GM18508 (cell line): ENCODE measurements around the gene DYNLT2B.
"Not testable (repeated sequence)": the region's sequence is repeated elsewhere in the genome, so short reads cannot be mapped to it uniquely, and the experiment has no call there.

Experiments
- ATAC-seq: cut with Tn5 transposase; IDR thresholded peaks from one replicate; pipeline ENCODE4 v1.9.1; 2021; ENCODE audit warnings: moderate number of reproducible peaks; ENCODE audit not compliant: insufficient read depth, unreplicated experiment

DYNLT2B gene

GRCh38 chr3:196274585-196274984, 43.5 kb downstream of the DYNLT2B start:
- ATAC-seq, result peak; percentile 57

GRCh38 chr3:196273655-196274054, 44.4 kb downstream of the DYNLT2B start:
- no peak for ATAC-seq

GRCh38 chr3:196272826-196273225, 45.2 kb downstream of the DYNLT2B start:
- no peak for ATAC-seq

- ATAC-seq, result no peak
These were observed 47.5 kb downstream of the DYNLT2B start for GRCh38 chr3:196270499-196270898.

GRCh38 chr3:196268284-196269163, 49.5 kb downstream of the DYNLT2B start:
- no peak for ATAC-seq

GRCh38 chr3:196263819-196264218, 54.2 kb downstream of the DYNLT2B start:
- no peak for ATAC-seq

GRCh38 chr3:196260784-196261183, 57.3 kb downstream of the DYNLT2B start:
- no peak for ATAC-seq

GRCh38 chr3:196255776-196256175, 62.3 kb downstream of the DYNLT2B start:
- no peak for ATAC-seq

- ATAC-seq, result no peak
These were observed 63.4 kb downstream of the DYNLT2B start for GRCh38 chr3:196254376-196255283.

GRCh38 chr3:196251918-196252317, 66.1 kb downstream of the DYNLT2B start:
- no peak for ATAC-seq

GRCh38 chr3:196246612-196247308, 71.3 kb downstream of the DYNLT2B start:
- no peak for ATAC-seq

GRCh38 chr3:196244166-196244565, 73.9 kb downstream of the DYNLT2B start:
- ATAC-seq, result not testable (repeated sequence)

GRCh38 chr3:196241704-196242103, 76.3 kb downstream of the DYNLT2B start:
- ATAC-seq, result no peak
